Adrenal gland (tissue), 5 donors: Measurements from ENCODE around the gene LINC01488.

Source experiments
- CTCF ChIP-seq, 6 experiments: fragments of 450-650 bp in 4 of 6; fragments of 200-600 bp in 2 of 6; sonication (generic) in 1 of 6; IDR thresholded peaks; 1 replicate in 5 of 6; 2 replicates in 1 of 6; pipeline versions ENCODE4 v1.5.1 to v1.8.0; 2016 to 2021; ENCODE audit warnings: antibody characterized with exemption in 6 of 6, mild to moderate bottlenecking in 2 of 6, moderate library complexity in 1 of 6
- POLR2A ChIP-seq, 2 donors: fragments of 450-650 bp; IDR thresholded peaks; one replicate each; pipeline ENCODE4 v1.6.1; 2017; ENCODE audit warnings: antibody characterized with exemption in 2 of 2, mild to moderate bottlenecking in 2 of 2, moderate library complexity in 1 of 2
- donor health status: DM: no; HTN: no; CAD: no.

GRCh38 chr11:69537126-69537525 is 55.7 kb downstream of the LINC01488 start:
- TF ChIP-seq POLR2A (IDR thresholded peaks at IDR 0.05), result no peak
- no peak for TF ChIP-seq CTCF (IDR thresholded peaks at IDR 0.05)
